ENCODE results near the gene AFAP1. TPM values are rescaled to one million over a fixed set of nuclear protein-coding genes. Genes with fewer than 3 reads are reported as not detected.

AFAP1 gene
- total RNA-seq, 5 donors from 2014 or later (not counting 1 experiment from before 2014, with no cell fraction given): 4.8 to 34.8 (median 20.3) TPM

GRCh38 chr4:7790999-7791398, 148.7 kb downstream of the AFAP1 start:
- Histone ChIP-seq H3K4me1 (ENCODE audit: control insufficient read depth in 1 of 2, extremely low read depth in 1 of 2, insufficient read depth in 2 of 2, low read length in 2 of 2) (no peaks in the 10 kb centered on the region), H3K27me3 (replicated peaks in 1 of 2; ENCODE audit: control insufficient read depth in 2 of 2, extremely low read depth in 1 of 2, insufficient read depth in 2 of 2, low read length in 1 of 2) (no peaks in the 10 kb centered on the region), H3K9me3 (no peaks in the 10 kb centered on the region), H3K27ac (ENCODE audit: low read length) (no peak overlapping the region), H3K4me3 (ENCODE audit: control insufficient read depth in 1 of 2, extremely low read depth in 1 of 2, low read length in 1 of 2) (no peak overlapping the region), H3K36me3 (ENCODE audit: control insufficient read depth in 2 of 2, extremely low read depth in 1 of 2, insufficient read depth in 1 of 2, low read length in 1 of 2) (no peaks in the 10 kb centered on the region)
- WGBS (ENCODE audit: insufficient coverage): no CpG with 5 or more reads among the region's 2 CpGs
- DNase-seq: no peak
- Mint-ChIP-seq H3K9me3 (no peaks in the 10 kb centered on the region), H3K4me1 (peaks cover 0 to 3% (median 0%) of the 10 kb centered on the region in 3 donors), H3K4me3 (no peak overlapping the region), H3K36me3 (peaks cover 32% of the 10 kb centered on the region), H3K27me3 (no peaks in the 10 kb centered on the region), H3K27ac (no peak overlapping the region)
- ATAC-seq (replicated peaks in 1 of 4): no peak
- ChIA-PET POLR2A (no interaction called here), CTCF (no interaction called here)

DNA sequence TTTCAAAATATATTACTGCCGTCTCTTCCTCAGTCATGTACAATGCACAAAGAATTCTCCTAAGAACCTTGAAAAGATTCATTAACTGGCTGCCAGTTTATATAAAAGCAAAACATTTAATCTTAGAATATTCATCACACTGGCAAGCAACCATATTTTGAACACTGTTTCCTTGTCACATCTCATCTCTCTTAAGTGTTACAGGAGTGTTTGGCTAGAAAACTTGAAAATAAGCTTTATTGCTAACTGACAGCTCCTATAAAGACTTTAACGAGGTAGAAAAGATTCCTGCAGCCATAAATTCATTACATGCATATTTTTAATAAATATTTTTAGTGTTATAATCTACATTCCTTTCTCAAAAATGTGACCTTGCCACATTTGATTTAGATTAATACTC, 149.6 kb downstream of the AFAP1 start:
- no peak overlapping the region for H3K27ac Mint-ChIP-seq
- ChIA-PET POLR2A (no interaction called here), CTCF (no interaction called here)
- no peaks in the 10 kb centered on the region for H3K9me3 Mint-ChIP-seq
- no peak overlapping the region for H3K27ac ChIP-seq (ENCODE audit: low read length)
- H3K4me1 Mint-ChIP-seq: peaks cover 0 to 8% (median 0%) of the 10 kb centered on the region in 3 donors
- H3K36me3 ChIP-seq (ENCODE audit: control insufficient read depth in 2 of 2, extremely low read depth in 1 of 2, insufficient read depth in 1 of 2, low read length in 1 of 2): peaks cover 0 to 7% of the 10 kb centered on the region in 2 donors
- DNase-seq (no peak), ATAC-seq (replicated peaks in 1 of 4) (no peak)
- H3K4me3 Mint-ChIP-seq: no peak overlapping the region
- H3K4me3 ChIP-seq (ENCODE audit: control insufficient read depth in 1 of 2, extremely low read depth in 1 of 2, low read length in 1 of 2): no peak overlapping the region
- peaks cover 38% of the 10 kb centered on the region for H3K36me3 Mint-ChIP-seq
- 83% methylated on average over 1 of the region's 2 CpGs for WGBS (ENCODE audit: insufficient coverage)
- no peaks in the 10 kb centered on the region for H3K27me3 Mint-ChIP-seq
- H3K4me1 ChIP-seq (ENCODE audit: control insufficient read depth in 1 of 2, extremely low read depth in 1 of 2, insufficient read depth in 2 of 2, low read length in 2 of 2): no peaks in the 10 kb centered on the region
- H3K9me3 ChIP-seq: no peaks in the 10 kb centered on the region
- no peaks in the 10 kb centered on the region for H3K27me3 ChIP-seq (replicated peaks in 1 of 2; ENCODE audit: control insufficient read depth in 2 of 2, extremely low read depth in 1 of 2, insufficient read depth in 2 of 2, low read length in 1 of 2)

- Mint-ChIP-seq H3K4me3 (no peak overlapping the region), H3K4me1 (peaks cover 0 to 15% (median 0%) of the 10 kb centered on the region in 3 donors), H3K27ac (no peak overlapping the region), H3K27me3 (no peaks in the 10 kb centered on the region), H3K36me3 (peaks cover 38% of the 10 kb centered on the region), H3K9me3 (no peaks in the 10 kb centered on the region)
- ChIA-PET CTCF (no interaction called here), POLR2A (no interaction called here)
- no peak overlapping the region for H3K4me3 ChIP-seq (ENCODE audit: control insufficient read depth in 1 of 2, extremely low read depth in 1 of 2, low read length in 1 of 2)
- H3K9me3 ChIP-seq: no peaks in the 10 kb centered on the region
- H3K27ac ChIP-seq (ENCODE audit: low read length): no peak overlapping the region
- H3K4me1 ChIP-seq (ENCODE audit: control insufficient read depth in 1 of 2, extremely low read depth in 1 of 2, insufficient read depth in 2 of 2, low read length in 2 of 2): peaks cover 0 to 8% of the 10 kb centered on the region in 2 experiments
- DNase-seq: no peak
- 100% methylated on average over 7 of the region's 13 CpGs for WGBS (ENCODE audit: insufficient coverage)
- no peaks in the 10 kb centered on the region for H3K27me3 ChIP-seq (replicated peaks in 1 of 2; ENCODE audit: control insufficient read depth in 2 of 2, extremely low read depth in 1 of 2, insufficient read depth in 2 of 2, low read length in 1 of 2)
- H3K36me3 ChIP-seq (ENCODE audit: control insufficient read depth in 2 of 2, extremely low read depth in 1 of 2, insufficient read depth in 1 of 2, low read length in 1 of 2): peaks cover 0 to 10% of the 10 kb centered on the region in 2 donors
- ATAC-seq (replicated peaks in 1 of 4): no peak
Measured at GRCh38 chr4:7788694-7789425, 150.8 kb downstream of the AFAP1 start.

GRCh38 chr4:7788193-7788592, 151.5 kb downstream of the AFAP1 start:
- 97% methylated on average over 5 of the region's 17 CpGs for WGBS (ENCODE audit: insufficient coverage)
- POLR2A ChIA-PET: no interaction called here

DNA sequence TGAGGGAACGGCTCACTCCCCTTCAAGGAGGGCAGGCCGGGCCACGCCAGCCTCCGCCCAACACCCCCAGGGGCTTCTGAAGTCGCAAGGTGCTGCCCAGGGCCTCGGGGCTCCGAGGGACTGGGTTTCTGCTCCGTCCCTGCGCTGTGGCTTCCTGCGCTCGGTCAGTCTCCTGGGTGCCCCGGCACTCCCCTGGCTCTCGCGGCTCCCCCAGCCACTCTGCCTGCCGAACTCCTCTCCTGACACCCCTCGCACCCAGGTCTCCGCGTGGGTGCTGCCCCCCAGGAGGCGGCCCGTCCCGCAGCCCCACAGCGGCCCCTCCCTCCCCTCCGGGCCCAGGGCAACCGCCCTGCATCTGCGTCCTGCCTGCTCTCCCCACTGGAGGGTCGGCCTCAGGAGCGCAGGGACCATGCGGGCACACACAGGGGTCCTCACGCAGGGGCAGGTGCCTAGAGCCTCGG, 151.9 kb downstream of the AFAP1 start:
- Mint-ChIP-seq H3K4me1 (peaks cover 0 to 21% (median 5%) of the 10 kb centered on the region in 3 donors), H3K27me3 (no peaks in the 10 kb centered on the region), H3K36me3 (peaks cover 35% of the 10 kb centered on the region), H3K9me3 (no peaks in the 10 kb centered on the region), H3K4me3 (no peak overlapping the region), H3K27ac (no peak overlapping the region)
- no peaks in the 10 kb centered on the region for H3K9me3 ChIP-seq
- H3K27me3 ChIP-seq (replicated peaks in 1 of 2; ENCODE audit: control insufficient read depth in 2 of 2, extremely low read depth in 1 of 2, insufficient read depth in 2 of 2, low read length in 1 of 2): no peaks in the 10 kb centered on the region
- peaks cover 0 to 17% of the 10 kb centered on the region in 2 experiments for H3K4me1 ChIP-seq (ENCODE audit: control insufficient read depth in 1 of 2, extremely low read depth in 1 of 2, insufficient read depth in 2 of 2, low read length in 2 of 2)
- ChIA-PET POLR2A (no interaction called here), CTCF (no interaction called here)
- 96% methylated on average over 21 of the region's 30 CpGs for WGBS (ENCODE audit: insufficient coverage)
- no peak overlapping the region for H3K4me3 ChIP-seq (ENCODE audit: control insufficient read depth in 1 of 2, extremely low read depth in 1 of 2, low read length in 1 of 2)
- DNase-seq: no peak
- no peak for ATAC-seq (replicated peaks in 1 of 4)
- peaks cover 0 to 10% of the 10 kb centered on the region in 2 donors for H3K36me3 ChIP-seq (ENCODE audit: control insufficient read depth in 2 of 2, extremely low read depth in 1 of 2, insufficient read depth in 1 of 2, low read length in 1 of 2)
- H3K27ac ChIP-seq (ENCODE audit: low read length): no peak overlapping the region

More at GRCh38 chr4:7788193-7788592, 151.5 kb downstream of the AFAP1 start:
- H3K9me3 Mint-ChIP-seq: no peaks in the 10 kb centered on the region
- peaks cover 36% of the 10 kb centered on the region for H3K36me3 Mint-ChIP-seq
- no peaks in the 10 kb centered on the region for H3K27me3 Mint-ChIP-seq
- H3K36me3 ChIP-seq (ENCODE audit: control insufficient read depth in 2 of 2, extremely low read depth in 1 of 2, insufficient read depth in 1 of 2, low read length in 1 of 2): peaks cover 0 to 10% of the 10 kb centered on the region in 2 donors
- H3K27ac ChIP-seq (ENCODE audit: low read length): no peak overlapping the region
- no peak overlapping the region for H3K4me3 Mint-ChIP-seq
- peaks cover 0 to 18% (median 2%) of the 10 kb centered on the region in 3 donors for H3K4me1 Mint-ChIP-seq
- no peak overlapping the region for H3K27ac Mint-ChIP-seq
- ATAC-seq (replicated peaks in 1 of 4) (no peak), DNase-seq (no peak)
- CTCF ChIA-PET: no interaction called here
- no peak overlapping the region for H3K4me3 ChIP-seq (ENCODE audit: control insufficient read depth in 1 of 2, extremely low read depth in 1 of 2, low read length in 1 of 2)
- H3K27me3 ChIP-seq (replicated peaks in 1 of 2; ENCODE audit: control insufficient read depth in 2 of 2, extremely low read depth in 1 of 2, insufficient read depth in 2 of 2, low read length in 1 of 2): no peaks in the 10 kb centered on the region
- H3K9me3 ChIP-seq: no peaks in the 10 kb centered on the region
- H3K4me1 ChIP-seq (ENCODE audit: control insufficient read depth in 1 of 2, extremely low read depth in 1 of 2, insufficient read depth in 2 of 2, low read length in 2 of 2): peaks cover 0 to 15% of the 10 kb centered on the region in 2 experiments

- Histone ChIP-seq H3K27ac (ENCODE audit: low read length) (no peak overlapping the region), H3K36me3 (ENCODE audit: control insufficient read depth in 2 of 2, extremely low read depth in 1 of 2, insufficient read depth in 1 of 2, low read length in 1 of 2) (peaks cover 0 to 10% of the 10 kb centered on the region in 2 donors), H3K4me3 (ENCODE audit: control insufficient read depth in 1 of 2, extremely low read depth in 1 of 2, low read length in 1 of 2) (no peak overlapping the region), H3K9me3 (no peaks in the 10 kb centered on the region), H3K27me3 (replicated peaks in 1 of 2; ENCODE audit: control insufficient read depth in 2 of 2, extremely low read depth in 1 of 2, insufficient read depth in 2 of 2, low read length in 1 of 2) (no peaks in the 10 kb centered on the region), H3K4me1 (ENCODE audit: control insufficient read depth in 1 of 2, extremely low read depth in 1 of 2, insufficient read depth in 2 of 2, low read length in 2 of 2) (peaks cover 0 to 20% of the 10 kb centered on the region in 2 experiments)
- no peaks in the 10 kb centered on the region for H3K27me3 Mint-ChIP-seq
- DNase-seq: no peak
- no peak for ATAC-seq (replicated peaks in 1 of 4)
- 96% methylated on average over 5 of the region's 15 CpGs for WGBS (ENCODE audit: insufficient coverage)
- H3K4me1 Mint-ChIP-seq: peaks cover 2 to 27% (median 10%) of the 10 kb centered on the region in 3 donors
- CTCF ChIA-PET: no interaction called here
- POLR2A ChIA-PET: no interaction called here
- no peak overlapping the region for H3K4me3 Mint-ChIP-seq
- no peak overlapping the region for H3K27ac Mint-ChIP-seq
- H3K36me3 Mint-ChIP-seq: peaks cover 29% of the 10 kb centered on the region
- H3K9me3 Mint-ChIP-seq: no peaks in the 10 kb centered on the region
Measured at GRCh38 chr4:7787067-7787466, 152.6 kb downstream of the AFAP1 start.
